Activated T-cell treated with anti-CD3 and anti-CD28 coated beads for 1 hour (primary cell): Measurements from ENCODE around the gene KCNJ5.

Experiments
- DNase-seq: peaks from one replicate; pipeline ENCODE4 v3.0.0-alpha.2; 2020; ENCODE audit warnings: low read depth

Gene KCNJ5

GRCh38 chr11:128956401-128957201 lies 65.4 kb downstream of the KCNJ5 start:
- no peak for DNase-seq

- DNase-seq: no peak
These were observed 66.0 kb downstream of the KCNJ5 start for GRCh38 chr11:128957202-128957482.

GRCh38 chr11:128961645-128962044 lies 70.5 kb downstream of the KCNJ5 start:
- no peak for DNase-seq

GRCh38 chr11:128962896-128963295 lies 71.7 kb downstream of the KCNJ5 start:
- DNase-seq: no peak

GRCh38 chr11:128963744-128964325 lies 72.7 kb downstream of the KCNJ5 start:
- DNase-seq: no peak

DNA sequence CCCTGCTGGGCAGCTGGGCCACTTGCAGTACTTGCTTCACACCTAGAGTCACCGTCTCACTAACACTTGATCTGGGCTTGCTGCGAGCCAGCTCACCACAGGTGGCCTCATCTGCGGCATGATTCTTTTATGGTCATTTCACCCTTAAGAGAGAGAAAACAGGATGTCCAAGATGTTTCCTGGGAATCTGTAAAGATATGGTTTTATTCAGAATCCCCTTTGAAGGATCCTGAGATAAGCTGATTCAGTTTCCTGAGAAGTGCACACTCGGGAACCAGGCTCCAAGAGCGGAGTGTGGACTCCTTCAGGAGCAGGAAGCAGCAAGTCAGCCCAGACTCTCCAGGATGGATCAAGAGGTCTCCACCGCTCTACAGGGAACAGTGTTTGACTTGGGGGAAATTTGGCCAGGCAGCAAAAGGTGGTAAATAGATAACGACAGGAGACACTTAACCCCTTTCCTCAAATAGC lies 73.3 kb downstream of the KCNJ5 start:
- DNase-seq: no peak

- no peak for DNase-seq
These were observed 74.3 kb downstream of the KCNJ5 start for GRCh38 chr11:128965485-128965884.

DNA sequence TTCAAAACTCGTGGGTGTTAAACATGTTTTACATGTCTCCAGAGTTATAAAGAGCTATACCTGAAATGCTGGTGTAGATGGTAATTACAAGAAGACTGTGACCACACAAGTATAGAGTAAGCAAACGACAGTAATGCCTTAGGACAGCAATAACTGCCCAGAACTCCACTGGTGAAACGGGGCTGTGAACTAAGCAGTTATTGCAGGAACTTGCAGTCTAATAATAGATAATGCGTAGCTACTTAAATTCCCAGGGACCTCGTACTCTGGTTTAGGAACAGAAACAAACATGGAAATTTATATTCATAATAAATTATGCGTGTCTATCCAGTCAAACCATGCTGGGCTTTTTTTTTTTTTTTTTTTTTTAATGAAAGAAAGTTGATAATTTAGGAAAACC lies 76.4 kb downstream of the KCNJ5 start:
- no peak for DNase-seq

- no peak for DNase-seq
These were observed 77.8 kb downstream of the KCNJ5 start for GRCh38 chr11:128968916-128969315.
